Posterior vena cava (tissue), 2 donors: ENCODE data around the gene PRDX5. TPM values are rescaled to one million over a fixed set of nuclear protein-coding genes. Genes with fewer than 3 reads are reported as not detected.
A peak's percentile ranks its signal among the peaks of the same experiment; 100 is the strongest.

ENCODE experiments used
- DNase-seq: peaks from one replicate; pipeline ENCODE4 v3.0.0-alpha.2; 2020; ENCODE audit warnings: low spot score
- intact Hi-C, 2 donors: fragments of 100-400 bp; cut with DNase I; formaldehyde crosslinking; loops; one replicate each; pipeline versions ENCODE4 v1.14.1 to v1.14.2; 2022 to 2023
- long read RNA-seq, 2 donors: library from polyadenylated mRNA; unstranded; transcript quantifications; one replicate each; pipeline ENCODE4 v2.0.0, GENCODE V29; 2020 to 2021
- total RNA-seq, 2 donors: library from RNA; stranded (reverse); fragmentation: NEBNext Ultra II Directional; extraction: Animal tissue kit (Norgen Biotek cat#: 25700); gene quantifications; one replicate each; pipeline ENCODE4 v1.2.1, GENCODE V29; 2021
- donor health status: DM: yes; HTN: yes; CAD: no.
- donor health status: DM: yes; HTN: yes; CAD: no.

PRDX5 gene
- total RNA-seq: 10 to 100 TPM; 82.7 to 98.6 TPM
- long read RNA-seq, donor 1, transcript PRDX5-201 (6 exons, 893 nt): major isoform, 32 of 36 reads
- long read RNA-seq, donor 1, partial matches to known transcripts: 0 of 36 reads
- long read RNA-seq, donor 1, other reads (novel, unspliced or antisense): 3 of 36 reads
- long read RNA-seq, donor 2, transcript PRDX5-201 (6 exons, 893 nt): major isoform, 77 of 85 reads
- long read RNA-seq, donor 2, partial matches to known transcripts: 4 of 85 reads
- long read RNA-seq, donor 2, other reads (novel, unspliced or antisense): 2 of 85 reads

- intact Hi-C loops: no loop called here
- DNase-seq: peak; percentile 99
Observed at GRCh38 chr11:64317961-64318765, at the start of gene PRDX5. PRDX5 (plus strand) TSS chr11:64318121; CDS start chr11:64318216, 95 bp downstream.

DNA sequence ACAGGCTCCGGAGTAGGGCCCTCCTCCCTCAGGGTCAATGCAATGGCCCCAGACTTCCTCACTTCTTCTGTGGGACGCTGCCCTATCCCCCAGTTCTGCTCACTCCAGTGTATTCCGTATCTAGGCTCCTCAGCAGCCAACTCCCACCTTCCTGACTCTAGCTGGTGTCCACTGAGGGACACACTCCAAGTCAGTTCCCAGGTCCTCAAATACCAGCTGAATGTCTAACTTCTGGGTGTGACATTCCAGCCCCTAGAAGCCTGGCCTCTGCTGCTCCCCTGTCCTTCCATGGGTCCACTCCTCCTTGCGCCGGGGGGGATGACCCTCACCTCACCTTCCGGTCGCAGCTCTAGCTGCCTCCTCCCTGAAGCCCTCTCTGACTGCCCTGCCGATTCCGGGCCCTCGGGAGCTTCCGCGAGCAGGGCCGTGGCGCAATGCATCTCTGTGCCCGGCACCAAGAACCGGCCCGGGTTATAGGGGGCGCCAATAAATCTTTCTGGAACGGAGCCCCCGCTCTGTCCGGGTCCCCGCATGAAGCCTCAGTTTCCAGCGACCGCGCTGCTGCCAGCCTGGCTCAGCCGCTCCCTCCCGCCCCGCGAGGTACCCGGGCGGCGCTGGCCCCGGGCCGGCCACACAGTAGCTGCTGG is 48.9 kb upstream of the PRDX5 start:
- DNase-seq: peak; percentile 90
- intact Hi-C loops: no loop called here

- intact Hi-C loops: no loop called here
- DNase-seq: peak; percentile 99
Observed at GRCh38 chr11:64269540-64270220, 48.2 kb upstream of the PRDX5 start.

DNA sequence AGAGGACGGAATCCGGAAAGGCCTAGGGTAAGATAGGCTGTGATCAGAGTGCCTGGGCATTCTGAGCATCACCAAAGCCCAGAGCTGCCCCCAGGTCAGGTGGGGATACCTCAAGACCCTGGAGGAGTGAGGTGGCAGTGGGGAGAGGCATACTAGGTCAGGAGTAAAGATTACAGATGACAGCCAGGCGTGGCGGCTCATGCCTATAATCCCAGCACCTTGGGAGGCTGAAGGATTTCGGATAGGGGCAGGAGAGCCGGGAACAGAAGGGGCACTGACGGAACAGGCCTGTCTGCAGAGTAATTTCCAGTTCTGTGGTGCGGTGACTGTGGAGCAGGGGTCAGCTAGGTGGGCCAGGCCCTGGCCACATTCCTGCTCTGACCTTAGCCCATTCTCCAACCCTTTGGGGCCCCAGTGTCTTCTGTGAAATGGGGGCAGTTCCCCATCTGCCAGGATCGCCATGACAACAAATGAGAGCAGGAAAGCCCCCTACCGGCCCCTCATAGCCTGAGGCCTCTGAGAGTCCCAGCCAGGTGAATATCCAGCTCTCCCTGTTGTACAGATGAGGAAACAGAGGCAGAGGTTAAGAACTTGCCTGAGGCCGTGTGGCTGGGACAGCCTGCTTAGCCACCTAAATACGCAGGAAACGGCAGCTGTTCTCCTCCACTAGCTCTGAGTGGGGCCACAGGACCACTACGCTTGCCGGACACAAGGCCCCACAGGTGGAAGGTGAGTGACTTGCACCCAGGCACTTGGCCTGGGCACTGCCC is 42.7 kb upstream of the PRDX5 start:
- no peak for DNase-seq
- intact Hi-C loops: no loop called here

DNA sequence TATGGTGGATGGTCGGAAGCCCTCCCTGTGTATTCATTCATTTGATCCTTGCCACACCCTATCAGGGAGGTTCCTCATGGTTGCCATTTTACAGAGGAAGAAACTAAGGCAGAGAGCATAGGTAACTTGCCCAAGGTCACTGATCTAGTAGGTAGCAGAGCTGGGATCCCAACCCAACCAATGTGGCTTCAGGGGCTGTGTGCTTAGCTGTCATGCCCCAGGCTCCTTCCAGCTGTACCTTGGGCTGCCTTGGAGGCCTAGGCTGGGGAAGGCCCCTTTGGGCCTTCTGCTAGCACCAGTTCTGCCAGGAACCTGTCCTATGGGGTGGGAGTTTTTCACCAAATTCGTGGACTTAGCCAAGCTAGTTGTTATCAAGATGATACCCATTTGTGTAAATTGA is 42.1 kb upstream of the PRDX5 start:
- DNase-seq: no peak
- intact Hi-C loops: no loop called here

- no peak for DNase-seq
- intact Hi-C loops: no loop called here
Observed at GRCh38 chr11:64276653-64277431, 41.1 kb upstream of the PRDX5 start.

DNA sequence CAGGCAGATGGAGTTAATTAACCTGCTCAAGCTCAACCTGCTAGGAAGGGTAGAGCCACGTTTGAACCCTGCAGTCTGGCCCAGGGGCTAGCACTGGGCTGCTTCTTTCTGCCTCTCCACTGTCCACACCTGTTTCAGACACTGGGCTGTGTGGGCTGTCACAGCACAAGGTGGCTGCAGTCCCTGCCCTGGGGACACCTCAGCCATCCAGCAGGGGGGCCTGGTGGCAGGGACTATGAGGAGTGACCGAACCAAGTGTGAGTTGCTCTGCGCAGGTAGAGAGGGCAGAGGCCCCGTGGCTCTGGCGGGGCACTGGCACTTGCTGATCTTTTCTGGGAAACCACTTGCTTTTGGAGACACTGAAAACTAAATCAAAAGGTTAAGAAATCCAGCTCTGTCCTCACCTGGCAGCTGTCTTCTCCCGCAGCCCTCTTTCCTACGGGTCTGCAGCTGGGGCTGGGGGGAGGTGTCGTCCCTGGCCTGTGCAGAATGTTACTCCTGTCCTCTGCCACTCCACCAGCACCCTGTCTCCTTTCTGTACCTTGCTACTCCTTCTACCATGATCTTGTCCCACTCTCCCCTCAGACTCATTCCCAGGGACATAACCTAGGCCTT is 39.2 kb upstream of the PRDX5 start:
- intact Hi-C loops: no loop called here
- peak; percentile 62 for DNase-seq

DNA sequence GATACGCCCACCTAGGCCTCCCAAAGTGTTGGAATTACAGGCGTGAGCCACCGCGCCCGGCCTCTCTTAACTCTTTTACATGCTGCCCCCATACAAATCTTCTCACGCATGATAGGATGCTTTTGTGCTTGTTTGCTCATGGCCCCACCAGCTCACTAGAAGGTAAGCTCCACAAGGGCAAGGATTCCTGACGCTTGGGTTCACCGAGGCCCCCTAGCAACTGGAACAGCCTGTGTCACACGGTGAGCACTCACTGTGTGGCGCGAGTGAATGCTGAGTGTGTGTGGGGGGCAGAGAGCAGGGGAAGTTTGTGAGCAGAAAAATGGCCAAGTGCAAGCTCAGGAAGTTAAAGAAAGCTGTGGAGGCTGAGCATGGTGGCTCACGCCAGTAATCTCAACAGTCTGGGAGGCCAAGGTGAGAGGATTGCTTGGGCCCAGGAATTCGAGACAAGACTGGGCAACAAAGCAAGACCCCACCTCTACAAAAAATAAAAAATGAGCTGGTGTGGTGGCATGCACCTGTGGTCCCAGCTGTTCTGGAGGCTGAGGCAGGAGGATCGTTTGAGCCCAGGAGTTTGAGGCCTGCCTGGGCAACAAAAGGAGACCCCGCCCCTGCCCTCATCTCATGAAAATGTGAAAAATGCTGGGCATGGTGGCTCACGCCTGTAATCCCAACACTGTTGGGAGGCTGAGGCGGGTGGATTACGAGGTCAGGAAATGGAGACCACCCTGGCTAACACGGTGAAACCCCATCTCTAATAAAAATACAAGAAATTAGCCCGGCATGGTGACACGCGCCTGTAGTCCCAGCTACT is 35.8 kb upstream of the PRDX5 start:
- DNase-seq: peak; percentile 66
- intact Hi-C loops: no loop called here

DNA sequence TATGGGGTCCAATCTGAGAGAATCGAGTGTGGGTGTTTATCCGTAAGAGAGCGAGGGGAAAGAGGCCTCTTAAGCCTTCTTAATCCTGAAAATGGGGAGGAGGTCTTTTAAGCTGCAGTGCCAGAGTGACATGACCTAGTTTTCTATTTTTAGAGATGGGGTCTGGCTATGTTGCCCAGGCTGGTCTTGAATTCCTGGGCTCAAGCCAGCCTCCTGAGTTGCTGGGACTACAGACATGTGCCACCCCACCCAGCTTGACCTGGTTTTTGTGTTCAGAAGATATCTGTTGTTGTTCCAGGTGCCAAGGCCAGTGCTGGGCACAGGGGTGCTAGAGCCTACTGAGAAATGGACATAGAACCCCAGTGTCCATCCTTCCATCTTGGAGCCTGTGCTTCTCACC is 34.8 kb upstream of the PRDX5 start:
- intact Hi-C loops: no loop called here
- DNase-seq: no peak

- DNase-seq: peak; percentile 98
- intact Hi-C loops: no loop called here
Observed at GRCh38 chr11:64284048-64284961, 33.6 kb upstream of the PRDX5 start, which contains the start of gene BAD. BAD (minus strand) TSS chr11:64284665; CDS start chr11:64284368, 297 bp downstream.

GRCh38 chr11:64284962-64285884 is 32.7 kb upstream of the PRDX5 start, which contains the start of gene GPR137:
GPR137 (plus strand) TSS chr11:64285848; CDS start chr11:64286525, 677 bp downstream.
- peak; percentile 96 for DNase-seq
- intact Hi-C loops: no loop called here

DNA sequence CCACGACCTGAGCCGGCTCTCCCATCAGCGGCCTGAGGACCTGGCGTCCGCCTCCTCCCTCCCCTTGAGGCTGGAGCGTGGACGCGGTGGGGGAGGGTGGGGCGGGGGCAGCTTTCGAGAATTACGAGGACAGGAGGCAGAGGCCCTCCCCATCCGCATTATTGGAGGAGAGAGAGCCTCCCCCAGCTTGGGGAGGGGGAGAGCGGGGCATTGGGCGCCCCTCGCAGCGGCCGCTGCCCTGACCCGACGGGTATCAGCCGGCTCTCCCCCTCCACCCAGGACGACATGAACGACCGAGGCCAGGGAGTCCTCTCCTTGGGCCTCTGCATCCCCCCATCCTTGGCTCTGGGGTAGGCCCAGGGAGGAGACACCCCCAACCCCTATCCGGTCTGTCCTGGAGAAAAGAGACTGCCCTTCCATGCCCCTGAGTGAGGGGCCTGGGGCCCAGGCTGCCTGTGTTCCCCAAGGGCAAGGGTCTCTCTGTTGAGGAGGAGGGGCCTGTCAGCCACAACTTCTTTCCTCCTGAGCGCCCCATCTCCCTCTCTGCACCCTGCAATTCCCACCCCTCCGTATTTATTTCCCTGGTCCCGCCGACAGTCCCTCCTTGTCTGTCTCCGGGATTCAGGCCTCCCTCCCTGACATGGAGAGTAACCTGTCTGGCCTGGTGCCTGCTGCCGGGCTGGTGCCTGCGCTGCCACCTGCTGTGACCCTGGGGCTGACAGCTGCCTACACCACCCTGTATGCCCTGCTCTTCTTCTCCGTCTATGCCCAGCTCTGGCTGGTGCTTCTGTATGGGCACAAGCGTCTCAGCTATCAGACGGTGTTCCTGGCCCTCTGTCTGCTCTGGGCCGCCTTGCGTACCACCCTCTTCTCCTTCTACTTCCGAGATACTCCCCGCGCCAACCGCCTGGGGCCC is 31.8 kb upstream of the PRDX5 start:
- intact Hi-C loops: no loop called here

GRCh38 chr11:64286801-64287159 is 31.1 kb upstream of the PRDX5 start:
- no peak for DNase-seq
- intact Hi-C loops: no loop called here

More for the DNA sequence above, 31.8 kb upstream of the PRDX5 start:
- DNase-seq: peak; percentile 75
